Immature natural killer cell (primary cell): ENCODE measurements around the gene TEDC1. TPM values are rescaled to one million over a fixed set of nuclear protein-coding genes. Genes with fewer than 3 reads are reported as not detected.
A peak's percentile ranks its signal among the peaks of the same experiment; 100 is the strongest.
"Not testable (repeated sequence)": the region's sequence is repeated elsewhere in the genome, so short reads cannot be mapped to it uniquely, and the experiment has no call there.

Experiments
- DNase-seq, 3 donors: peaks; one replicate each; pipeline ENCODE4 v3.0.0; 2022; ENCODE audit warnings: mixed read lengths in 1 of 3
- H3K27ac Mint-ChIP-seq, 6 donors: one replicate each; pipeline ENCODE4 v1.8.0; 2020; ENCODE audit warnings: mixed read lengths in 6 of 6, mild to moderate bottlenecking in 5 of 6, inconsistent platforms in 4 of 6, moderate library complexity in 3 of 6
- H3K27me3 Mint-ChIP-seq, 3 donors: one replicate each; pipeline ENCODE4 v1.8.0; 2020 to 2021; ENCODE audit warnings: low read depth in 3 of 3, mild to moderate bottlenecking in 3 of 3, mixed read lengths in 3 of 3, moderate library complexity in 3 of 3, inconsistent platforms in 1 of 3
- H3K36me3 Mint-ChIP-seq, 3 donors: one replicate each; pipeline ENCODE4 v1.8.0; 2020; ENCODE audit warnings: mixed read lengths in 3 of 3, inconsistent platforms in 2 of 3, mild to moderate bottlenecking in 2 of 3
- H3K4me1 Mint-ChIP-seq, 2 donors: one replicate each; pipeline ENCODE4 v1.8.0; 2020; ENCODE audit warnings: inconsistent platforms in 2 of 2, mild to moderate bottlenecking in 2 of 2, mixed read lengths in 2 of 2, moderate library complexity in 1 of 2
- H3K4me3 Mint-ChIP-seq, 5 donors: one replicate each; pipeline ENCODE4 v1.8.0; 2020; ENCODE audit warnings: mild to moderate bottlenecking in 5 of 5, mixed read lengths in 5 of 5, inconsistent platforms in 3 of 5, moderate library complexity in 3 of 5
- H3K9me3 Mint-ChIP-seq, 6 donors: one replicate each; pipeline ENCODE4 v1.8.0; 2020; ENCODE audit warnings: mild to moderate bottlenecking in 6 of 6, mixed read lengths in 6 of 6, inconsistent platforms in 4 of 6, moderate library complexity in 3 of 6
- polyA plus RNA-seq, 3 donors: library from polyadenylated mRNA; unstranded; fragments of 300-500 nt; fragmentation: Illumina TruSeq; gene quantifications; one replicate each; pipeline ENCODE4 v1.2.3, GENCODE V29; 2021

Gene TEDC1
- polyA plus RNA-seq, 3 donors from 2014 or later = 11.4 to 20.3 (median 15.9) TPM

- no peak overlapping the region for H3K4me3 Mint-ChIP-seq
- H3K4me1 Mint-ChIP-seq = peaks cover 0 to 1% of the 10 kb centered on the region in 2 donors
- peaks cover 0 to 3% (median 0%) of the 10 kb centered on the region in 3 donors for H3K36me3 Mint-ChIP-seq
- DNase-seq = no peak
- H3K27ac Mint-ChIP-seq = no peak overlapping the region
- H3K9me3 Mint-ChIP-seq = peaks cover 0 to 3% (median 0%) of the 10 kb centered on the region in 6 donors
- peaks cover 2 to 8% (median 6%) of the 10 kb centered on the region in 3 donors for H3K27me3 Mint-ChIP-seq
Measured at GRCh38 chr14:105536691-105537579, 45.9 kb downstream of the TEDC1 start.

- H3K4me1 Mint-ChIP-seq = peaks cover 0 to 1% of the 10 kb centered on the region in 2 donors
- H3K36me3 Mint-ChIP-seq = peaks cover 0 to 3% (median 0%) of the 10 kb centered on the region in 3 donors
- no peak overlapping the region for H3K4me3 Mint-ChIP-seq
- H3K27me3 Mint-ChIP-seq = peaks cover 2 to 6% (median 6%) of the 10 kb centered on the region in 3 donors
- no peak overlapping the region for H3K27ac Mint-ChIP-seq
- peaks cover 0 to 3% (median 0%) of the 10 kb centered on the region in 6 donors for H3K9me3 Mint-ChIP-seq
- DNase-seq = peak; percentile 53 to 61 (median 57)
Measured at GRCh38 chr14:105537580-105538474, 46.8 kb downstream of the TEDC1 start.

- no peak overlapping the region for H3K4me3 Mint-ChIP-seq
- no peak for DNase-seq
Measured at GRCh38 chr14:105538481-105539049, 47.5 kb downstream of the TEDC1 start.

GRCh38 chr14:105540811-105541210 is 49.8 kb downstream of the TEDC1 start:
- Mint-ChIP-seq H3K9me3 (peaks cover 0 to 7% (median 0%) of the 10 kb centered on the region in 6 donors), H3K36me3 (peaks cover 0 to 3% (median 0%) of the 10 kb centered on the region in 3 donors), H3K27me3 (peaks cover 0 to 13% (median 8%) of the 10 kb centered on the region in 3 donors), H3K4me3 (no peak overlapping the region), H3K4me1 (peaks cover 0 to 1% of the 10 kb centered on the region in 2 donors), H3K27ac (no peak overlapping the region)
- no peak for DNase-seq

More at GRCh38 chr14:105538481-105539049, 47.5 kb downstream of the TEDC1 start:
- Mint-ChIP-seq H3K27me3 (peaks cover 2 to 11% (median 6%) of the 10 kb centered on the region in 3 donors), H3K9me3 (peaks cover 0 to 7% (median 0%) of the 10 kb centered on the region in 6 donors), H3K36me3 (peaks cover 0 to 3% (median 0%) of the 10 kb centered on the region in 3 donors), H3K4me1 (peaks cover 0 to 1% of the 10 kb centered on the region in 2 donors), H3K27ac (no peak overlapping the region)

- H3K4me3 Mint-ChIP-seq = no peak overlapping the region
- no peak for DNase-seq
- H3K27me3 Mint-ChIP-seq = peaks cover 0 to 13% (median 8%) of the 10 kb centered on the region in 3 donors
- no peak overlapping the region for H3K27ac Mint-ChIP-seq
- H3K9me3 Mint-ChIP-seq = peaks cover 0 to 7% (median 0%) of the 10 kb centered on the region in 6 donors
- peaks cover 0 to 3% (median 0%) of the 10 kb centered on the region in 3 donors for H3K36me3 Mint-ChIP-seq
- peaks cover 0 to 1% of the 10 kb centered on the region in 2 donors for H3K4me1 Mint-ChIP-seq
Measured at GRCh38 chr14:105541218-105541875, 50.3 kb downstream of the TEDC1 start.

- H3K27ac Mint-ChIP-seq, DNase-seq, H3K36me3 Mint-ChIP-seq, H3K4me3 Mint-ChIP-seq, H3K9me3 Mint-ChIP-seq, H3K4me1 Mint-ChIP-seq, H3K27me3 Mint-ChIP-seq: not testable (repeated sequence)
Measured at GRCh38 chr14:105545676-105546075, 54.6 kb downstream of the TEDC1 start.

GRCh38 chr14:105546410-105546809 is 55.4 kb downstream of the TEDC1 start:
- not testable (repeated sequence) for H3K4me3 Mint-ChIP-seq, H3K27me3 Mint-ChIP-seq, H3K9me3 Mint-ChIP-seq, H3K36me3 Mint-ChIP-seq, H3K4me1 Mint-ChIP-seq, H3K27ac Mint-ChIP-seq, DNase-seq

- H3K36me3 Mint-ChIP-seq, H3K27ac Mint-ChIP-seq, H3K27me3 Mint-ChIP-seq, H3K9me3 Mint-ChIP-seq, DNase-seq, H3K4me3 Mint-ChIP-seq, H3K4me1 Mint-ChIP-seq: not testable (repeated sequence)
Measured at GRCh38 chr14:105547072-105547471, 56.0 kb downstream of the TEDC1 start.

- DNase-seq = no peak
- Mint-ChIP-seq H3K36me3 (no peaks in the 10 kb centered on the region), H3K4me3 (no peak overlapping the region), H3K27me3 (peaks cover 0 to 7% (median 2%) of the 10 kb centered on the region in 3 donors), H3K9me3 (peaks cover 0 to 5% (median 0%) of the 10 kb centered on the region in 6 donors), H3K4me1 (no peaks in the 10 kb centered on the region), H3K27ac (no peak overlapping the region)
Measured at GRCh38 chr14:105547741-105548169, 56.7 kb downstream of the TEDC1 start.

Other genes starting within 250 kb of the TEDC1 start
- 10 to 100 TPM in 2 of 3 donors, 1 to 10 TPM in 1; 3.7 to 13.3 (median 13.1) TPM for gene BTBD6, start 242.7 kb upstream of the TEDC1 start, polyA plus RNA-seq
- gene BRF1, start 190.2 kb upstream of the TEDC1 start, polyA plus RNA-seq = 10 to 100 TPM in 1 of 3 donors, 1 to 10 TPM in 2; 2.9 to 11.0 (median 8.0) TPM
- 1 to 10 TPM; 2.0 to 3.3 (median 2.7) TPM for gene PACS2, start 176.5 kb upstream of the TEDC1 start, polyA plus RNA-seq
- 1 to 10 TPM in 1 of 3 donors, under 1 TPM in 2; 0.52 to 1.0 (median 0.79) TPM for gene TEX22, start 92.7 kb upstream of the TEDC1 start, polyA plus RNA-seq
- 1 to 10 TPM in 2 of 3 donors, under 1 TPM in 1; 0.82 to 3.0 (median 2.8) TPM for gene MTA1, start 71.4 kb upstream of the TEDC1 start, polyA plus RNA-seq
- gene CRIP2, start 16.4 kb upstream of the TEDC1 start, polyA plus RNA-seq = 10 to 100 TPM in 2 of 3 donors, 1 to 10 TPM in 1; 5.7 to 30.2 (median 18.1) TPM
- gene CRIP1, start 4.4 kb upstream of the TEDC1 start, polyA plus RNA-seq = 1,000 to 10,000 TPM in 1 of 3 donors, 100 to 1,000 TPM in 2; 921 to 1,915 (median 940) TPM
- gene TMEM121, start 35.3 kb downstream of the TEDC1 start, polyA plus RNA-seq = 1 to 10 TPM in 2 of 3 donors, not detected in 1; 1.1 to 1.4 TPM